Ishikawa (cell line): Measurements from ENCODE around the gene STEAP2.

Experiments
- CEBPB ChIP-seq: IDR thresholded peaks from 2 replicates; pipeline ENCODE4 v1.6.1; 2012
- CREB1 ChIP-seq: IDR thresholded peaks from 2 replicates; pipeline ENCODE4 v1.6.1; 2012; ENCODE audit warnings: low read depth
- EGR1 ChIP-seq: IDR thresholded peaks from 2 replicates; pipeline ENCODE4 v1.6.1; 2012
- EP300 ChIP-seq: IDR thresholded peaks from 2 replicates; pipeline ENCODE4 v1.6.1; 2012; ENCODE audit warnings: borderline replicate concordance
- FOXM1 ChIP-seq: IDR thresholded peaks from 2 replicates; pipeline ENCODE4 v1.6.1; 2012; ENCODE audit warnings: low read depth, borderline replicate concordance
- MAX ChIP-seq: IDR thresholded peaks from 2 replicates; pipeline ENCODE4 v1.6.1; 2012
- NFIC ChIP-seq: IDR thresholded peaks from 2 replicates; pipeline ENCODE4 v1.6.1; 2012
- RAD21 ChIP-seq: IDR thresholded peaks from 2 replicates; pipeline ENCODE4 v1.6.1; 2012; ENCODE audit warnings: low read depth
- REST ChIP-seq: IDR thresholded peaks from 2 replicates; pipeline ENCODE4 v1.6.1; 2012; ENCODE audit warnings: low read depth, mild to moderate bottlenecking
- TAF1 ChIP-seq: IDR thresholded peaks from 2 replicates; pipeline ENCODE4 v1.6.1; 2012; ENCODE audit warnings: low read depth, mild to moderate bottlenecking
- TCF12 ChIP-seq: IDR thresholded peaks from 2 replicates; pipeline ENCODE4 v1.6.1; 2012; ENCODE audit warnings: low read depth
- TEAD4 ChIP-seq: IDR thresholded peaks from 2 replicates; pipeline ENCODE4 v1.6.1; 2012
- YY1 ChIP-seq: IDR thresholded peaks from 2 replicates; pipeline ENCODE4 v1.6.1; 2012; ENCODE audit warnings: low read depth
- ZBTB7A ChIP-seq: IDR thresholded peaks from 2 replicates; pipeline ENCODE4 v1.6.1; 2012; ENCODE audit warnings: low read depth
- TF ChIP-seq, protein P1 (sequence below): IDR thresholded peaks from 2 replicates; pipeline ENCODE4 v1.6.1; 2012

STEAP2 gene

GRCh38 chr7:90230834-90231233, 19.3 kb downstream of the STEAP2 start:
- TF ChIP-seq YY1 (no peak), EGR1 (no peak), NFIC (no peak), REST (no peak), FOXM1 (no peak), TCF12 (no peak), TEAD4 (no peak), CEBPB (no peak), RAD21 (no peak)
- TF ChIP-seq, protein P1, sequence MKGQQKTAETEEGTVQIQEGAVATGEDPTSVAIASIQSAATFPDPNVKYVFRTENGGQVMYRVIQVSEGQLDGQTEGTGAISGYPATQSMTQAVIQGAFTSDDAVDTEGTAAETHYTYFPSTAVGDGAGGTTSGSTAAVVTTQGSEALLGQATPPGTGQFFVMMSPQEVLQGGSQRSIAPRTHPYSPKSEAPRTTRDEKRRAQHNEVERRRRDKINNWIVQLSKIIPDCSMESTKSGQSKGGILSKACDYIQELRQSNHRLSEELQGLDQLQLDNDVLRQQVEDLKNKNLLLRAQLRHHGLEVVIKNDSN = no peak

GRCh38 chr7:90231304-90231703, 19.8 kb downstream of the STEAP2 start:
- TF ChIP-seq NFIC = no peak
- TF ChIP-seq MAX = no peak
- TF ChIP-seq CEBPB = no peak
- TF ChIP-seq EGR1 = no peak
- no peak for TF ChIP-seq TEAD4
- no peak for TF ChIP-seq YY1
- no peak for TF ChIP-seq REST
- TF ChIP-seq, protein P1 = no peak
- TF ChIP-seq ZBTB7A = no peak
- no peak for TF ChIP-seq RAD21
- TF ChIP-seq TAF1 = no peak
- TF ChIP-seq FOXM1 = no peak
- no peak for TF ChIP-seq TCF12
- TF ChIP-seq CREB1 = no peak
- TF ChIP-seq EP300 = no peak

DNA sequence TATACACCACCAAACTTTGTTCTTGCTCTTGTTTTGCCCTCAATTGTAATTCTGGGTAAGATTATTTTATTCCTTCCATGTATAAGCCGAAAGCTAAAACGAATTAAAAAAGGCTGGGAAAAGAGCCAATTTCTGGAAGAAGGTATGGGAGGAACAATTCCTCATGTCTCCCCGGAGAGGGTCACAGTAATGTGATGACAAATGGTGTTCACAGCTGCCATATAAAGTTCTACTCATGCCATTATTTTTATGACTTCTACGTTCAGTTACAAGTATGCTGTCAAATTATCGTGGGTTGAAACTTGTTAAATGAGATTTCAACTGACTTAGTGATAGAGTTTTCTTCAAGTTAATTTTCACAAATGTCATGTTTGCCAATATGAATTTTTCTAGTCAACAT, 20.9 kb downstream of the STEAP2 start:
- no peak for TF ChIP-seq FOXM1
- TF ChIP-seq RAD21 = no peak
- no peak for TF ChIP-seq TAF1
- TF ChIP-seq EP300 = no peak
- TF ChIP-seq ZBTB7A = no peak
- TF ChIP-seq REST = no peak
- TF ChIP-seq MAX = no peak
- TF ChIP-seq CEBPB = no peak
- TF ChIP-seq EGR1 = no peak
- TF ChIP-seq TCF12 = no peak
- TF ChIP-seq YY1 = no peak
- TF ChIP-seq NFIC = no peak
- no peak for TF ChIP-seq TEAD4
- TF ChIP-seq, protein P1 = no peak

GRCh38 chr7:90233569-90233968, 22.0 kb downstream of the STEAP2 start:
- TF ChIP-seq RAD21 = no peak
- TF ChIP-seq, protein P1 = no peak
- no peak for TF ChIP-seq CREB1
- no peak for TF ChIP-seq FOXM1
- TF ChIP-seq TEAD4 = no peak
- no peak for TF ChIP-seq NFIC
- no peak for TF ChIP-seq MAX
- no peak for TF ChIP-seq TAF1
- TF ChIP-seq CEBPB = no peak
- TF ChIP-seq EP300 = no peak
- no peak for TF ChIP-seq TCF12
- TF ChIP-seq REST = no peak
- TF ChIP-seq YY1 = no peak
- TF ChIP-seq EGR1 = no peak
- TF ChIP-seq ZBTB7A = no peak
